H1 (cell line): ENCODE data around the gene KLHDC8A. TPM values are rescaled to one million over a fixed set of nuclear protein-coding genes. Genes with fewer than 3 reads are reported as not detected.

Experiments used
- CTCF ChIA-PET: fragments of 300-600 bp; sonication (Branson Sonifier 250); formaldehyde crosslinking; loops from one replicate; lab custom pipeline; 2021; ENCODE audit not compliant: partially characterized antibody; lab: Charles Lee
- POLR2A ChIA-PET: fragments of 300-600 bp; sonication (Branson Sonifier 250); formaldehyde crosslinking; loops from one replicate; lab custom pipeline; 2021; ENCODE audit warnings: inconsistent platforms; ENCODE audit not compliant: partially characterized antibody; lab: Charles Lee
- DNase-seq, 2 experiments: peaks; one replicate each; pipeline versions ENCODE4 v3.0.0 to v3.0.0-alpha.2; 2010 to 2022; ENCODE audit warnings: low spot score in 2 of 2, low read depth in 1 of 2, mixed read lengths in 1 of 2
- FAIRE-seq: peaks from 2 replicates; lab custom pipeline; 2011; peaks lifted over from hg19 to GRCh38; lab: Jason Lieb, UNC
- H2AFZ ChIP-seq: 2 replicates; pipeline ENCODE4 v1.8.1; 2012; ENCODE audit warnings: low read length, inconsistent platforms
- H2AK5ac ChIP-seq: 2 replicates; pipeline ENCODE4 v1.6.1; 2013; ENCODE audit warnings: low read depth, low read length
- H2BK120ac ChIP-seq: replicated peaks from 2 replicates; pipeline ENCODE3; 2013; ENCODE audit warnings: low read depth, low read length, inconsistent platforms
- H2BK12ac ChIP-seq: 2 replicates; pipeline ENCODE4 v1.6.1; 2013; ENCODE audit warnings: low read depth, low read length
- H2BK15ac ChIP-seq: 2 replicates; pipeline ENCODE4 v1.6.1; 2013; ENCODE audit warnings: low read length
- H2BK20ac ChIP-seq: 2 replicates; pipeline ENCODE4 v1.6.1; 2013; ENCODE audit warnings: low read length
- H2BK5ac ChIP-seq: 2 replicates; pipeline ENCODE4 v1.6.1; 2013; ENCODE audit warnings: low read depth, low read length
- H3K14ac ChIP-seq: 2 replicates; pipeline ENCODE4 v1.6.1; 2013; ENCODE audit warnings: inconsistent platforms; ENCODE audit not compliant: insufficient read length
- H3K18ac ChIP-seq: 2 replicates; pipeline ENCODE4 v1.6.1; 2013; ENCODE audit warnings: low read length; ENCODE audit errors: extremely low read depth
- H3K23ac ChIP-seq: 2 replicates; pipeline ENCODE4 v1.6.1; 2013; ENCODE audit warnings: inconsistent platforms; ENCODE audit not compliant: insufficient read length
- H3K23me2 ChIP-seq: 2 replicates; pipeline ENCODE4 v1.6.1; 2013; ENCODE audit warnings: low read depth, low read length
- H3K27ac ChIP-seq: 2 replicates; pipeline ENCODE4 v1.6.1; 2011; ENCODE audit warnings: low read depth, low read length, inconsistent platforms
- H3K27me3 ChIP-seq, 4 experiments: replicated peaks in 1 of 4; 1 replicate in 1 of 4; 2 replicates in 3 of 4; pipeline versions ENCODE4 v1.6.1 to v1.8.1; 2011 to 2013; ENCODE audit warnings: low read length in 3 of 4, mild to moderate bottlenecking in 3 of 4, inconsistent platforms in 2 of 4, mixed read lengths in 2 of 4, moderate library complexity in 1 of 4; ENCODE audit not compliant: control insufficient read depth in 3 of 4, insufficient read depth in 3 of 4; ENCODE audit errors: extremely low read depth in 1 of 4
- H3K36me3 ChIP-seq, 4 experiments: 2 replicates each; pipeline versions ENCODE4 v1.6.1 to v1.8.1; 2011 to 2013; ENCODE audit warnings: mild to moderate bottlenecking in 4 of 4, low read length in 3 of 4, moderate library complexity in 2 of 4, control low read depth in 1 of 4, inconsistent platforms in 1 of 4; ENCODE audit not compliant: insufficient read depth in 4 of 4, control insufficient read depth in 2 of 4
- H3K4ac ChIP-seq: replicated peaks from 2 replicates; pipeline ENCODE3; 2013; ENCODE audit warnings: low read length, low read depth, mixed read lengths, inconsistent platforms; ENCODE audit not compliant: insufficient read length
- H3K4me1 ChIP-seq, 4 experiments: replicated peaks in 1 of 4; 1 replicate in 1 of 4; 2 replicates in 3 of 4; pipeline versions ENCODE4 v1.6.1 to v1.8.1; 2011 to 2013; ENCODE audit warnings: low read length in 3 of 4, inconsistent platforms in 2 of 4, mixed read lengths in 1 of 4; ENCODE audit not compliant: insufficient read depth in 4 of 4, control insufficient read depth in 3 of 4
- H3K4me2 ChIP-seq, 2 experiments: 2 replicates each; pipeline versions ENCODE4 v1.6.1 to v1.8.1; 2011 to 2013; ENCODE audit warnings: low read depth in 2 of 2, low read length in 2 of 2, control low read depth in 1 of 2, inconsistent platforms in 1 of 2, mild to moderate bottlenecking in 1 of 2; ENCODE audit not compliant: insufficient read depth in 1 of 2
- H3K4me3 ChIP-seq, 4 experiments: fragments of 200-600, 300-600 bp in 1 of 4; sonication (generic), shearing (Covaris generic), sonication (Bioruptor Twin) in 1 of 4; 2 replicates each; pipeline versions ENCODE4 v1.5.1 to v1.8.1; 2011 to 2016; ENCODE audit warnings: low read length in 4 of 4, low read depth in 3 of 4, control low read depth in 2 of 4, inconsistent platforms in 2 of 4, mild to moderate bottlenecking in 2 of 4, mixed read lengths in 1 of 4, moderate library complexity in 1 of 4; ENCODE audit not compliant: insufficient read depth in 2 of 4; ENCODE audit errors: extremely low read depth in 1 of 4
- H3K56ac ChIP-seq: replicated peaks from 2 replicates; pipeline ENCODE3; 2013; ENCODE audit warnings: low read depth, mild to moderate bottlenecking, mixed read lengths, low read length, inconsistent platforms; ENCODE audit not compliant: insufficient read length
- H3K79me1 ChIP-seq: 2 replicates; pipeline ENCODE4 v1.6.1; 2013; ENCODE audit warnings: low read depth, low read length, control low read depth
- H3K79me2 ChIP-seq, 2 experiments: 2 replicates each; pipeline versions ENCODE4 v1.6.1 to v1.8.1; 2012 to 2013; ENCODE audit warnings: low read length in 2 of 2, mild to moderate bottlenecking in 2 of 2, inconsistent platforms in 1 of 2; ENCODE audit not compliant: insufficient read depth in 2 of 2, control insufficient read depth in 1 of 2
- H3K9ac ChIP-seq, 4 experiments: replicated peaks in 1 of 4; 1 replicate in 1 of 4; 2 replicates in 3 of 4; pipeline versions ENCODE4 v1.6.1 to v1.8.1; 2011 to 2013; ENCODE audit warnings: low read depth in 3 of 4, low read length in 3 of 4, control low read depth in 2 of 4, mild to moderate bottlenecking in 2 of 4, moderate library complexity in 2 of 4, inconsistent platforms in 1 of 4; ENCODE audit errors: extremely low read depth in 1 of 4
- H3K9me3 ChIP-seq, 2 experiments: 2 replicates each; pipeline versions ENCODE4 v1.6.1 to v1.8.1; 2012 to 2013; ENCODE audit warnings: mild to moderate bottlenecking in 2 of 2, moderate library complexity in 2 of 2, control low read depth in 1 of 2, inconsistent platforms in 1 of 2, low read depth in 1 of 2, low read length in 1 of 2, mixed read lengths in 1 of 2; ENCODE audit not compliant: insufficient read depth in 2 of 2
- H4K20me1 ChIP-seq, 2 experiments: replicated peaks in 1 of 2; 2 replicates each; pipeline versions ENCODE3 to v1.8.1; 2011 to 2013; ENCODE audit warnings: inconsistent platforms in 2 of 2, low read length in 2 of 2, mild to moderate bottlenecking in 1 of 2; ENCODE audit not compliant: insufficient read depth in 2 of 2, control insufficient read depth in 1 of 2
- H4K5ac ChIP-seq: 2 replicates; pipeline ENCODE4 v1.6.1; 2013; ENCODE audit warnings: low read length, low read depth, mixed read lengths, inconsistent platforms; ENCODE audit not compliant: insufficient read length
- H4K8ac ChIP-seq: 2 replicates; pipeline ENCODE4 v1.8.0; 2013; ENCODE audit warnings: mild to moderate bottlenecking, moderate library complexity, low read length, inconsistent platforms; ENCODE audit not compliant: insufficient read depth; ENCODE audit errors: extremely low read depth
- H4K91ac ChIP-seq: replicated peaks from 2 replicates; pipeline ENCODE3; 2013; ENCODE audit warnings: low read length, mixed read lengths, inconsistent platforms; ENCODE audit not compliant: insufficient read length
- CEBPB ChIP-seq: IDR thresholded peaks from 2 replicates; pipeline ENCODE4 v1.6.1; 2012; ENCODE audit warnings: low read depth, low read length
- CHD2 ChIP-seq: IDR thresholded peaks from 2 replicates; pipeline ENCODE4 v1.6.1; 2012; ENCODE audit warnings: low read length, improper control_type of control experiment
- FOSL1 ChIP-seq: IDR thresholded peaks from 2 replicates; pipeline ENCODE4 v1.6.1; 2011; ENCODE audit warnings: mild to moderate bottlenecking, low read depth, low read length, moderate library complexity; ENCODE audit not compliant: insufficient read depth
- GABPA ChIP-seq: IDR thresholded peaks from 2 replicates; pipeline ENCODE4 v1.6.1; 2011; ENCODE audit warnings: mild to moderate bottlenecking, low read length, moderate library complexity, borderline replicate concordance; ENCODE audit not compliant: insufficient read depth
- JUND ChIP-seq: IDR thresholded peaks from 2 replicates; pipeline ENCODE4 v1.6.1; 2011; ENCODE audit warnings: mild to moderate bottlenecking, improper control_type of control experiment, low read length
- MAFK ChIP-seq: IDR thresholded peaks from 2 replicates; pipeline ENCODE4 v1.6.1; 2012; ENCODE audit warnings: low read depth, mild to moderate bottlenecking, improper control_type of control experiment, low read length
- POLR2AphosphoS5 ChIP-seq: IDR thresholded peaks from 2 replicates; pipeline ENCODE4 v1.6.1; 2011; ENCODE audit warnings: low read depth, low read length
- RXRA ChIP-seq: IDR thresholded peaks from 2 replicates; pipeline ENCODE4 v1.6.1; 2011; ENCODE audit warnings: low read depth, mild to moderate bottlenecking, low read length, moderate library complexity; ENCODE audit not compliant: insufficient read depth
- TAF7 ChIP-seq: optimal IDR thresholded peaks from 2 replicates; pipeline ENCODE3; 2011; ENCODE audit warnings: low read depth, mild to moderate bottlenecking, inconsistent platforms, low read length, moderate library complexity, borderline replicate concordance
- WGBS, 2 experiments: shearing (Covaris generic) in 1 of 2; methylation state at CpG; one replicate each; pipeline versions ENCODE4 v1.1.6 to v1.1.7; 2013 to 2015; ENCODE audit warnings: low lambda C conversion rate in 2 of 2, mixed read lengths in 2 of 2, inconsistent platforms in 1 of 2, low coverage in 1 of 2, missing lambda C conversion rate in 1 of 2; ENCODE audit not compliant: insufficient replicate concordance in 2 of 2, insufficient coverage in 1 of 2, insufficient read length in 1 of 2; ENCODE audit errors: extremely low coverage in 1 of 2, missing lambda C conversion rate in 1 of 2; 5-methylcytosine and 5-hydroxymethylcytosine counted together
- polyA plus RNA-seq, 7 experiments: library from polyadenylated mRNA; depleted of rRNA in 3 of 7; stranded (reverse) in 5 of 7; unstranded in 2 of 7; fragments of >200 nt in 5 of 7; fragments of 200-250 nt in 2 of 7; gene quantifications; 1 replicate in 5 of 7; 2 replicates in 1 of 7; 4 replicates in 1 of 7; pipeline versions ENCODE4 v1.2.1 to v1.2.3, GENCODE V29; 2011 to 2013; ENCODE audit warnings: missing spikeins in 2 of 7, mixed read lengths in 2 of 7
- total RNA-seq: library from RNA; stranded (reverse); fragmentation: NEBNext Ultra II Directional; extraction: Animal tissue kit (Norgen Biotek cat#: 25700); gene quantifications from 2 replicates; pipeline ENCODE4 v1.2.1, GENCODE V29; 2021
- TF ChIP-seq, protein P1 (sequence below): IDR thresholded peaks from 2 replicates; pipeline ENCODE4 v1.6.1; 2011; ENCODE audit warnings: low read depth, mild to moderate bottlenecking, low read length; ENCODE audit not compliant: insufficient read depth
- TF ChIP-seq, protein P2 (sequence below), 3 experiments: IDR thresholded peaks; 1 replicate in 2 of 3; 2 replicates in 1 of 3; pipeline versions ENCODE4 v1.5.1 to v1.6.1; 2011; ENCODE audit warnings: low read length in 3 of 3, mild to moderate bottlenecking in 3 of 3, inconsistent platforms in 2 of 3, low read depth in 1 of 3, moderate library complexity in 1 of 3; ENCODE audit not compliant: insufficient read depth in 1 of 3; ENCODE audit errors: control extremely low read depth in 1 of 3

The KLHDC8A gene
- total and polyA plus RNA-seq, 2 of the 8 experiments (the other 6 are each of a cell fraction or from before 2014, with no cell fraction given): 1.9 to 3.4 TPM

DNA sequence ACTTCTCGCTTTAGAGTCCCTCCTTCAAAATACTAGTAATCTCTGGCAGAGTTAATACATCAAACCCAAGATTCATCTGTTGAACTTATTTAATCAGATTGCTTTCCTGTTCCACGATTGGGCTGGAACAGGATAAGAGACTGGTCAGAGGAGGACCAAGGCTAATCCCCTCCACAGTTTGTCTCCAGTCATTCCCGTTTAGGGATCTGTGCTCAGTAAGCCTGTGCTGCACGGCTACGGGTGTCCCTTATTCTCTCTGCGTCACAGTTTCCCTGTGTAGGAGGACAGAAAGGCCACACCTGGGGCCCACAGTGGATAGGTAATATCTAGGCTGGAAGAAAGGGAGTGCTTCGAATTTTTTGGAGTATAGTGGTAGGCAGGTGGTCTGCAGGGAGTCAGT is 18.7 kb downstream of the KLHDC8A start:
- WGBS, 2 experiments: 83% methylated on average over 7 of the region's 7 CpGs; no CpG with 5 or more reads in 1 of the 2 experiments
- no peak for FAIRE-seq
- no peak overlapping the region for H4K8ac ChIP-seq
- no peak for TF ChIP-seq RXRA
- TF ChIP-seq FOSL1: no peak
- TF ChIP-seq CEBPB: no peak
- TF ChIP-seq POLR2AphosphoS5: no peak
- no peak for TF ChIP-seq TAF7
- TF ChIP-seq, protein P1, sequence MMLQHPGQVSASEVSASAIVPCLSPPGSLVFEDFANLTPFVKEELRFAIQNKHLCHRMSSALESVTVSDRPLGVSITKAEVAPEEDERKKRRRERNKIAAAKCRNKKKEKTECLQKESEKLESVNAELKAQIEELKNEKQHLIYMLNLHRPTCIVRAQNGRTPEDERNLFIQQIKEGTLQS: no peak
- TF ChIP-seq JUND: no peak
- TF ChIP-seq, protein P2, sequence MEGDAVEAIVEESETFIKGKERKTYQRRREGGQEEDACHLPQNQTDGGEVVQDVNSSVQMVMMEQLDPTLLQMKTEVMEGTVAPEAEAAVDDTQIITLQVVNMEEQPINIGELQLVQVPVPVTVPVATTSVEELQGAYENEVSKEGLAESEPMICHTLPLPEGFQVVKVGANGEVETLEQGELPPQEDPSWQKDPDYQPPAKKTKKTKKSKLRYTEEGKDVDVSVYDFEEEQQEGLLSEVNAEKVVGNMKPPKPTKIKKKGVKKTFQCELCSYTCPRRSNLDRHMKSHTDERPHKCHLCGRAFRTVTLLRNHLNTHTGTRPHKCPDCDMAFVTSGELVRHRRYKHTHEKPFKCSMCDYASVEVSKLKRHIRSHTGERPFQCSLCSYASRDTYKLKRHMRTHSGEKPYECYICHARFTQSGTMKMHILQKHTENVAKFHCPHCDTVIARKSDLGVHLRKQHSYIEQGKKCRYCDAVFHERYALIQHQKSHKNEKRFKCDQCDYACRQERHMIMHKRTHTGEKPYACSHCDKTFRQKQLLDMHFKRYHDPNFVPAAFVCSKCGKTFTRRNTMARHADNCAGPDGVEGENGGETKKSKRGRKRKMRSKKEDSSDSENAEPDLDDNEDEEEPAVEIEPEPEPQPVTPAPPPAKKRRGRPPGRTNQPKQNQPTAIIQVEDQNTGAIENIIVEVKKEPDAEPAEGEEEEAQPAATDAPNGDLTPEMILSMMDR (IDR thresholded peaks at IDR 0.05; ENCODE audit: control extremely low read depth in 1 of 3, insufficient read depth in 1 of 3, low read depth in 1 of 3, low read length in 3 of 3): no peak
- TF ChIP-seq GABPA: no peak
- no peak for TF ChIP-seq MAFK
- TF ChIP-seq CHD2: no peak

More for the DNA sequence above, 18.7 kb downstream of the KLHDC8A start:
- no peaks in the 10 kb centered on the region for H3K36me3 ChIP-seq
- no peak overlapping the region for H3K4me3 ChIP-seq
- ChIA-PET CTCF (interaction anchor here (0.8 to 67.1 kb wide), 13 partner anchors 10 to 185 kb away, joined by 3 to 2424 read pairs (median 23); partner anchors contain the start of gene KLHDC8A), POLR2A (interaction anchor here (3.1 kb wide), 1 partner anchor 13 kb away, joined by 9 read pairs; no protein-coding TSS in a partner anchor)
- H3K27me3 ChIP-seq: peaks cover 7 to 12% (median 10%) of the 10 kb centered on the region in 4 experiments
- H2BK15ac ChIP-seq: no peak overlapping the region
- H2BK12ac ChIP-seq: 0 out of 2 replicates have a peak overlapping the region, but pooled peaks have one; percentile 11
- no peaks in the 10 kb centered on the region for H4K20me1 ChIP-seq
- H3K9me3 ChIP-seq: peaks cover 0 to 3% of the 10 kb centered on the region in 2 experiments; a peak in 1 of 4 replicates
- H2BK5ac ChIP-seq: no peak overlapping the region
- H3K79me1 ChIP-seq: no peaks in the 10 kb centered on the region
- no peak overlapping the region for H2BK120ac ChIP-seq
- no peak overlapping the region for H3K18ac ChIP-seq
- no peak overlapping the region for H3K9ac ChIP-seq
- H3K4ac ChIP-seq: no peak overlapping the region
- H2AFZ ChIP-seq: no peak overlapping the region
- H3K4me1 ChIP-seq: peaks cover 0 to 6% (median 1%) of the 10 kb centered on the region in 4 experiments; a peak in 5 of 7 replicates
- H3K4me2 ChIP-seq: no peak overlapping the region
- no peak for DNase-seq
- no peak overlapping the region for H2BK20ac ChIP-seq
- H3K56ac ChIP-seq: no peak overlapping the region
- H4K91ac ChIP-seq: no peak overlapping the region
- H3K79me2 ChIP-seq: no peaks in the 10 kb centered on the region
- H3K23ac ChIP-seq: no peak overlapping the region
- no peak overlapping the region for H3K27ac ChIP-seq
- no peaks in the 10 kb centered on the region for H3K23me2 ChIP-seq
- no peak overlapping the region for H2AK5ac ChIP-seq
- H3K14ac ChIP-seq: no peak overlapping the region
- H4K5ac ChIP-seq: no peak overlapping the region
